Prostate gland (tissue), 2 donors: ENCODE measurements around the gene NAV2. TPM values are rescaled to one million over a fixed set of nuclear protein-coding genes. Genes with fewer than 3 reads are reported as not detected.

Experiments used
- DNase-seq: peaks from one replicate; pipeline ENCODE4 v3.0.0-alpha.2; 2019; ENCODE audit warnings: low spot score
- H3K27ac ChIP-seq, 2 donors: fragments of 200-600 bp; sonication (generic); 2 replicates each; pipeline ENCODE4 v1.5.1; 2017 to 2019
- H3K27me3 ChIP-seq: fragments of 200-600 bp; sonication (generic); replicated peaks from 2 replicates; pipeline ENCODE4 v1.5.1; 2019; ENCODE audit not compliant: insufficient read depth
- H3K36me3 ChIP-seq, 2 donors: fragments of 200-600 bp; sonication (generic); 1 replicate in 1 of 2; 2 replicates in 1 of 2; pipeline versions ENCODE4 v1.5.1 to v1.8.1; 2017 to 2019
- H3K4me1 ChIP-seq: fragments of 200-600 bp; sonication (generic); replicated peaks from 2 replicates; pipeline ENCODE4 v1.5.1; 2019
- H3K4me3 ChIP-seq, 2 donors: fragments of 200-600 bp; sonication (generic); 2 replicates each; pipeline ENCODE4 v1.5.1; 2017 to 2019
- H3K9me3 ChIP-seq: fragments of 200-600 bp; sonication (generic); 2 replicates; pipeline ENCODE4 v1.5.1; 2017
- POLR2A ChIP-seq: fragments of 450-650 bp; IDR thresholded peaks from one replicate; pipeline ENCODE4 v1.6.1; 2016; ENCODE audit warnings: antibody characterized with exemption, mild to moderate bottlenecking
- POLR2AphosphoS5 ChIP-seq: sonication (generic); formaldehyde crosslinking; IDR thresholded peaks from one replicate; pipeline ENCODE4 v1.6.1; 2017; ENCODE audit warnings: antibody characterized with exemption
- WGBS: methylation state at CpG from one replicate; pipeline ENCODE4 v1.1.5; 2018; 5-methylcytosine and 5-hydroxymethylcytosine counted together
- intact Hi-C: fragments of 100-400 bp; cut with DNase I; formaldehyde crosslinking; loops from one replicate; pipeline ENCODE4 v1.14.2; 2022
- total RNA-seq, 2 donors: library from RNA; depleted of rRNA; stranded (reverse); fragments of >200 nt; gene quantifications; one replicate each; pipeline ENCODE4 v1.1.0, GENCODE V29; 2016
- TF ChIP-seq, protein P1 (sequence below), 4 experiments: fragments of 200-600 bp in 2 of 4; fragments of 450-650 bp in 2 of 4; sonication (generic) in 2 of 4; IDR thresholded peaks; 1 replicate in 3 of 4; 2 replicates in 1 of 4; pipeline ENCODE4 v1.5.1; 2016 to 2019; ENCODE audit warnings: antibody characterized with exemption in 4 of 4, mild to moderate bottlenecking in 2 of 4, moderate library complexity in 2 of 4

Gene NAV2
- total RNA-seq, 2 donors from 2014 or later: 17.1 to 26.6 TPM

DNA sequence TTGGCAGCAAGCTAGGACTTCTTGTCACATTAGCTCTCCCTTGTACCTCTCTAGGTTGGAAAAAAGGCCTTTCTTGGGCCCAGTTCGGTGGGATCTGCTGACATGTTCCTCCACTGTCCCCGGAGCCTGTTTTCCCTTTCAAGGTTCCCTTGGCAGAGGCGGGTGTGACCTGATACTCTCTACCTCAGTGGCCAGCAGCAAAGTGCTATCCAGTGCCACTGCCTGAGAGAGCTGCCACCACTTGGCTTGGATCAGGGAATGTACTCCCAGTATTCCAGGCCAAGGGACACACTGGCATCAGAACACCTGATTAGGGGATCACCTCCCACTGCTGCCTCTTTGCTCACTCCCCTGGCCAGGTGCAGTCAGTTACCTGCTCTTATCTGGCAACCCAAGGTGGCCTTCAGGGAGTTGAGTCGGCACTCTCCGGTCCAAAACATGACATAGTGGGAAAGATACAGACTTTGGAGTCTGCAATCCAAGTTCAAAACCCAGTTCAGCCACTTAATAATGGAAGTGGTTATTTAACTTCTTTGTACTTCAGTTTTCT, 17.8 kb upstream of the NAV2 start:
- Histone ChIP-seq H3K4me1 (no peaks in the 10 kb centered on the region), H3K9me3 (no peaks in the 10 kb centered on the region), H3K36me3 (no peaks in the 10 kb centered on the region), H3K4me3 (no peak overlapping the region), H3K27ac (no peak overlapping the region), H3K27me3 (no peaks in the 10 kb centered on the region)
- 93% methylated on average over 5 of the region's 5 CpGs for WGBS
- TF ChIP-seq, protein P1, sequence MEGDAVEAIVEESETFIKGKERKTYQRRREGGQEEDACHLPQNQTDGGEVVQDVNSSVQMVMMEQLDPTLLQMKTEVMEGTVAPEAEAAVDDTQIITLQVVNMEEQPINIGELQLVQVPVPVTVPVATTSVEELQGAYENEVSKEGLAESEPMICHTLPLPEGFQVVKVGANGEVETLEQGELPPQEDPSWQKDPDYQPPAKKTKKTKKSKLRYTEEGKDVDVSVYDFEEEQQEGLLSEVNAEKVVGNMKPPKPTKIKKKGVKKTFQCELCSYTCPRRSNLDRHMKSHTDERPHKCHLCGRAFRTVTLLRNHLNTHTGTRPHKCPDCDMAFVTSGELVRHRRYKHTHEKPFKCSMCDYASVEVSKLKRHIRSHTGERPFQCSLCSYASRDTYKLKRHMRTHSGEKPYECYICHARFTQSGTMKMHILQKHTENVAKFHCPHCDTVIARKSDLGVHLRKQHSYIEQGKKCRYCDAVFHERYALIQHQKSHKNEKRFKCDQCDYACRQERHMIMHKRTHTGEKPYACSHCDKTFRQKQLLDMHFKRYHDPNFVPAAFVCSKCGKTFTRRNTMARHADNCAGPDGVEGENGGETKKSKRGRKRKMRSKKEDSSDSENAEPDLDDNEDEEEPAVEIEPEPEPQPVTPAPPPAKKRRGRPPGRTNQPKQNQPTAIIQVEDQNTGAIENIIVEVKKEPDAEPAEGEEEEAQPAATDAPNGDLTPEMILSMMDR (IDR thresholded peaks at IDR 0.05): no peak
- no peak for TF ChIP-seq POLR2AphosphoS5
- TF ChIP-seq POLR2A: no peak
- intact Hi-C loops: no loop called here
- no peak for DNase-seq

GRCh38 chr11:19696073-19696472, 16.6 kb upstream of the NAV2 start:
- H3K36me3 ChIP-seq: no peaks in the 10 kb centered on the region
- intact Hi-C loops: no loop called here
- H3K27ac ChIP-seq: no peak overlapping the region
- H3K27me3 ChIP-seq: no peaks in the 10 kb centered on the region
- H3K9me3 ChIP-seq: no peaks in the 10 kb centered on the region
- DNase-seq: no peak
- no peaks in the 10 kb centered on the region for H3K4me1 ChIP-seq
- H3K4me3 ChIP-seq: no peak overlapping the region
- 24% methylated on average over 3 of the region's 3 CpGs for WGBS
- TF ChIP-seq POLR2AphosphoS5: no peak
- TF ChIP-seq, protein P1 (IDR thresholded peaks at IDR 0.05): no peak
- TF ChIP-seq POLR2A: no peak

GRCh38 chr11:19696904-19697303, 15.7 kb upstream of the NAV2 start:
- intact Hi-C loops: no loop called here
- Histone ChIP-seq H3K4me3 (no peak overlapping the region), H3K27me3 (no peaks in the 10 kb centered on the region), H3K4me1 (no peaks in the 10 kb centered on the region), H3K36me3 (no peaks in the 10 kb centered on the region), H3K9me3 (no peaks in the 10 kb centered on the region), H3K27ac (no peak overlapping the region)
- TF ChIP-seq, protein P1 (IDR thresholded peaks at IDR 0.05): no peak
- TF ChIP-seq POLR2A (no peak), POLR2AphosphoS5 (no peak)
- 96% methylated on average over 4 of the region's 4 CpGs for WGBS
- no peak for DNase-seq

GRCh38 chr11:19697721-19698121, 14.9 kb upstream of the NAV2 start:
- 16% methylated on average over 4 of the region's 4 CpGs for WGBS
- no peak for DNase-seq
- intact Hi-C loops: no loop called here
- H3K4me1 ChIP-seq: no peaks in the 10 kb centered on the region
- no peaks in the 10 kb centered on the region for H3K9me3 ChIP-seq
- no peaks in the 10 kb centered on the region for H3K36me3 ChIP-seq
- TF ChIP-seq POLR2A: no peak
- no peak for TF ChIP-seq POLR2AphosphoS5
- TF ChIP-seq, protein P1 (IDR thresholded peaks at IDR 0.05): no peak
- H3K27ac ChIP-seq: no peak overlapping the region
- no peaks in the 10 kb centered on the region for H3K27me3 ChIP-seq
- H3K4me3 ChIP-seq: no peak overlapping the region

- Histone ChIP-seq H3K4me1 (no peaks in the 10 kb centered on the region), H3K9me3 (no peaks in the 10 kb centered on the region), H3K4me3 (no peak overlapping the region), H3K27ac (no peak overlapping the region), H3K27me3 (no peaks in the 10 kb centered on the region), H3K36me3 (no peaks in the 10 kb centered on the region)
- intact Hi-C loops: no loop called here
- no peak for DNase-seq
- 80% methylated on average over 8 of the region's 8 CpGs for WGBS
- TF ChIP-seq, protein P1 (IDR thresholded peaks at IDR 0.05): no peak
- TF ChIP-seq POLR2A: no peak
- TF ChIP-seq POLR2AphosphoS5: no peak
These were observed 13.9 kb upstream of the NAV2 start for GRCh38 chr11:19698493-19699292.
